Measurements from ENCODE around the gene SPATA31E1.
"Not testable (repeated sequence)": the region's sequence is repeated elsewhere in the genome, so short reads cannot be mapped to it uniquely, and the experiment has no call there.

SPATA31E1 gene

DNA sequence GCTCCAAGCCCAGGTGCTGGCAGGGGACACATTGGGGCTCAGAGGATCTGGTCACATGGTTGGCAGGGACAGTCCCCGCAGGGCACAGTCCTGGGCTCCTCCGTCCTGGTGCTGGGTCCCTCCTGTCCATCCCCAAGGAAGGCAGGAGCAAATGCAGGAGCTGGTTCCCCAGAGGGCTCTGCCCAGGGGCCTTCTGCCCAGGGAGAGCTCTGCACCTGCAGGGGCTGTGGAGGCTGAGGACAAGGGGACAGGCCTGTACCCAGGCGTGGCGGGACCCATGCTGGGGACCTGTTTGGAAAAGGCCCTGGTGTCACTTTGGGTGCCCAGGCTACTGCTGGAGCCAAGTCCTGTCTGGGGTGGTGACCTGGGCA lies 7.2 kb downstream of the SPATA31E1 start:
- TF ChIP-seq, protein P1, sequence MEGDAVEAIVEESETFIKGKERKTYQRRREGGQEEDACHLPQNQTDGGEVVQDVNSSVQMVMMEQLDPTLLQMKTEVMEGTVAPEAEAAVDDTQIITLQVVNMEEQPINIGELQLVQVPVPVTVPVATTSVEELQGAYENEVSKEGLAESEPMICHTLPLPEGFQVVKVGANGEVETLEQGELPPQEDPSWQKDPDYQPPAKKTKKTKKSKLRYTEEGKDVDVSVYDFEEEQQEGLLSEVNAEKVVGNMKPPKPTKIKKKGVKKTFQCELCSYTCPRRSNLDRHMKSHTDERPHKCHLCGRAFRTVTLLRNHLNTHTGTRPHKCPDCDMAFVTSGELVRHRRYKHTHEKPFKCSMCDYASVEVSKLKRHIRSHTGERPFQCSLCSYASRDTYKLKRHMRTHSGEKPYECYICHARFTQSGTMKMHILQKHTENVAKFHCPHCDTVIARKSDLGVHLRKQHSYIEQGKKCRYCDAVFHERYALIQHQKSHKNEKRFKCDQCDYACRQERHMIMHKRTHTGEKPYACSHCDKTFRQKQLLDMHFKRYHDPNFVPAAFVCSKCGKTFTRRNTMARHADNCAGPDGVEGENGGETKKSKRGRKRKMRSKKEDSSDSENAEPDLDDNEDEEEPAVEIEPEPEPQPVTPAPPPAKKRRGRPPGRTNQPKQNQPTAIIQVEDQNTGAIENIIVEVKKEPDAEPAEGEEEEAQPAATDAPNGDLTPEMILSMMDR (conservative IDR thresholded peaks at IDR 0.05; ENCODE audit: low read length): no peak
- H3K4me3 ChIP-seq (ENCODE audit: low read length): no peak overlapping the region
- DNase-seq (ENCODE audit: low read depth): no peak

DNA sequence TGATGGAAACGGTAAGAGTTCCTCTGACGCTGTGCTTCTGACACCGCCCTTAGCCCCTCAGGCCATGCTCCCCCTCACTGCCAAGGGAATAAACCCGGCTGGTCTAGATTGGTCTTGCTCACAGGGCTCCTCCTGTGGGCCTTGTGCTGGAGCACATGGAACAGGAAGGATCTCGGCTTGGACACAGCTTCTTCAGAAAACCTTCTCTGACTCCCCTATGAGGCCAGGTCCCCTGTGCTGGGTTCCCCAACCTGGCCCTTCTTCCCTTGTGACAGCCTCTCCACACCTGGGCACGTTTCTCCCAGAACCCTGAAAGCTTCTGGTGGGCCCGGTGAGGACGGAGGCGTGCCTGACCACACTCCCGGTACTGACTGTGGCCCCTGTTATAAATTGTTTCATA lies 8.2 kb downstream of the SPATA31E1 start:
- no peak for DNase-seq (ENCODE audit: low read depth)
- no peak overlapping the region for H3K4me3 ChIP-seq (ENCODE audit: low read length)
- TF ChIP-seq, protein P1 (conservative IDR thresholded peaks at IDR 0.05; ENCODE audit: low read length): no peak

DNA sequence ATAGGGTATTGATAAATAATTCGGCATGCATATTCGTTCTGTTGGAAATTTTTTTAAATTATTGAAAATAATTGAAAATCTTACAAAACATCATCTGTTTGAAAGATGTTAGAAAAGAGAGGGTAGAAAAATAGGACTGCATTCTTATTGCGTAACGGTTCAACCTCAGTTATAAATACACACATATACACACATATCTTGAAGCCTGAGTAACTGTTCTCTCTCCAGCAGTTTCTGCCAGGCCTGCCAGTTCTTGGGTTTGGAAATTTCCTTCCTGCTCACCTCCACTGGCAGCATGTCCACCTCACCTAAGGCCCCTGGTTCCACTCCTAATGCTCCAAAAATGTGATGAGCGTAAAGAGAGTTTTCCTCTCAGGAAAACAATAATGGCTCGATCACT lies 9.1 kb downstream of the SPATA31E1 start:
- peak; percentile 65 for DNase-seq (ENCODE audit: low read depth)
- TF ChIP-seq, protein P1 (conservative IDR thresholded peaks at IDR 0.05; ENCODE audit: low read length): no peak

DNA sequence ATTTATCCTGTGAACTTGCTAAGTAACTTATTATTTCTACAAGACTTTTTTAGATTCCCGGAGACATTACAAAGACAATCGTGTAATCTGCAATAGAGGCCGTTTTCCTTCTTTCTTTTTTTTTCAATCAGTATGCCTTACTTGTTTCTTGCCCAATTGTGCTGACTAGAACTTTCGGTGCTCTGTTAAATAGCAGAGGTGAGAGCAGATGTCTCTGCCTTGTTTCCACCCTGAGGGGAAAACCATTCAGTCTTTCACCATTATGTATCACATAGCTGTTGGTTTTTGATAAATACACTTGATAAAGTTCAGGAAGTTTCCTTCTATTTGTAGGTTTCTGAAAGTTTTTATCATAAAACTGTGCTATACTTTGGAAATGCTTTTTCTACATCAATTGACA lies 10.3 kb downstream of the SPATA31E1 start:
- no peak for DNase-seq (ENCODE audit: low read depth)
- TF ChIP-seq, protein P1 (conservative IDR thresholded peaks at IDR 0.05; ENCODE audit: low read length): no peak
- no peak overlapping the region for H3K4me3 ChIP-seq (ENCODE audit: low read length)

More for the DNA sequence above, 9.1 kb downstream of the SPATA31E1 start:
- no peak overlapping the region for H3K4me3 ChIP-seq (ENCODE audit: low read length)

DNA sequence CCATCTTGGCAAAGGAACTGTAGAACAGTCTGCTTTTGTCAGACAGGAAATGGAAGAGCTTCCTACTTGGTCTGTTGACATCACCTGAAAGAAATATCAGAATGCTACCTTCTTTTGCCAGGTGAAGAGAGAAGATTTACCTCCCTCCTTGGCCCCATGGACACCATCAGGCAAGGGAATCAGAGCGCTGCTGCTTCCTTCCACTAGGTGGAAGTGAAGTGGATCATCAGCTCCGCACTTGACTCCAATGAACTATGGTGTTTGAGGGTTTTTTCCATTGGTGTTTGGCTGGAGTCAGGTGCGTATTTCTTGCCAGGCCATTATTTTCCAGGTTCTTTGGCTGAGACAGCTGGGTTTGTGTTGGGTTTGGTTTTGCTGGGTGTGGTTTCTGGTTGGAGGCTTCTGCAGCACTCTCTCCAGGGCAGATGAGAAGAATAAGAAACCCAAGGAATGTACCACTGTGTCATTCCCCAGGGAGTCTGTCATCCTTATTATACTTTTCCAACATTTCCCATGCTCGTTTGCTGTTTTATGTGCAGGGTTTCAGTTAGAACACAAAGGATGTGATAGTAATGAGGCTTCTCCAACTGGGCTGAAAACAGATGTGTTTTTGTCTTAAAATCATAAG lies 12.4 kb downstream of the SPATA31E1 start:
- no peak overlapping the region for H3K4me3 ChIP-seq (ENCODE audit: low read length)
- TF ChIP-seq, protein P1 (conservative IDR thresholded peaks at IDR 0.05; ENCODE audit: low read length): 0 out of 2 replicates have a peak, but pooled peaks have one; percentile 1
- DNase-seq (ENCODE audit: low read depth): peak; percentile 53

DNA sequence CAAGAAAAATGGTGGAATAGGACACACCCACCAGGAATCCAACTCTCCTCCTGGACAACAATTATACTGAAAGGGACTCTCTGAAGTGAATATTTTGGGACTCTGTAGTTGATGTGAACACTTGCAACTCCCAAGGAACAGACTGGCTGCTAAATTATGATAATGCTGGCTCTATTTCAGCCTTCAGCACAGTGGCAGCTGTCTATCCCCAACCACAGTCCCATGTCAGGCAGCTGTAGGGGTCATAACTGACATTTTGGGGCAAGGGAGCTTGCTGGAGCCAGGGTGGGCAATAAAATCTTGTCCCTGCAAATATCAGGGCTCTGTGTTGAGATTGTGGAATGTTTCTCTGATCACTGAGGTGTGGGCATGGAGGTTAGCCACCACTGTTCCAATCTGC lies 14.2 kb downstream of the SPATA31E1 start:
- TF ChIP-seq, protein P1 (conservative IDR thresholded peaks at IDR 0.05; ENCODE audit: low read length): no peak

DNA sequence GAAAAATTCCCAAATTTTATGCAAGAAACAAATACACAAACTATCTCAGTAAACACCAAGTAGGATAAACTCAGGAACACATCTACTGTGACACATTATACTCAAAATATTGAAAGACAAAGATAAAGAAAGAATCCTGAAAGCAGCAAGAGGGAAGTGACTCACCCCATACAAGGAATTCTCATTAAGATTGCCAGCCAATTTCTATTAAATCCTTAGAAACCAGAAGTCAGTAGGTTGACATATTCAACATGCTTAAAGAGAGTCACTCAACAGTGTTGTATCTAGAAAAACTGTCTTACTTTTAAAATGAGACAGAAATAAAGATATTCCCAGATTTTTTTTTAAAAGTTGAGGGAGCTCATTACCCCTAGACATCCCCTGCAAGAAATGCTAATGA lies 15.5 kb downstream of the SPATA31E1 start:
- TF ChIP-seq, protein P1 (conservative IDR thresholded peaks at IDR 0.05; ENCODE audit: low read length): no peak

More for the DNA sequence above, 14.2 kb downstream of the SPATA31E1 start:
- no peak overlapping the region for H3K4me3 ChIP-seq (ENCODE audit: low read length)
- no peak for DNase-seq (ENCODE audit: low read depth)

DNA sequence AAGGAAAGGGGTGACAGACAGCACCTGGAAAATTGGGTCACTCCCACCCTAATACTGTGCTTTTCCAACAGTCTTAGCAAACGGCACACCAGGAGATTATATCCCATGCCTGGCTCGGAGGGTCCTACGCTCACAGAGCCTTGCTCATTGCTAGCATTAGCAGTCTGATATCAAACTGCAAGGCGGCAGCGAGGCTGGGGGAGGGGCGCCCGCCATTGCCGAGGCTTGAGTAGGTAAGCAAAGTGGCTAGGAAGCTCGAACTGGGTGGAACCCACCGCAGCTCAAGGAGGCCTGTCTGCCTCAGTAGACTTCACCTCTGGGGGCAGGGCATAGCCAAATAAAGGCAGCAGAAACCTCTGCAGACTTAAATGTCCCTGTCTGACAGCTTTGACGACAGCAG lies 19.7 kb downstream of the SPATA31E1 start:
- not testable (repeated sequence) for H3K4me3 ChIP-seq (ENCODE audit: low read length); DNase-seq (ENCODE audit: low read depth)

More for the DNA sequence above, 15.5 kb downstream of the SPATA31E1 start:
- peak; percentile 38 for DNase-seq (ENCODE audit: low read depth)
- H3K4me3 ChIP-seq (ENCODE audit: low read length): no peak overlapping the region
